ENCODE data around the gene ITGA3. TPM values are rescaled to one million over a fixed set of nuclear protein-coding genes. Genes with fewer than 3 reads are reported as not detected.

Gene ITGA3
- total RNA-seq, 1 donor: 10.5 TPM

DNA sequence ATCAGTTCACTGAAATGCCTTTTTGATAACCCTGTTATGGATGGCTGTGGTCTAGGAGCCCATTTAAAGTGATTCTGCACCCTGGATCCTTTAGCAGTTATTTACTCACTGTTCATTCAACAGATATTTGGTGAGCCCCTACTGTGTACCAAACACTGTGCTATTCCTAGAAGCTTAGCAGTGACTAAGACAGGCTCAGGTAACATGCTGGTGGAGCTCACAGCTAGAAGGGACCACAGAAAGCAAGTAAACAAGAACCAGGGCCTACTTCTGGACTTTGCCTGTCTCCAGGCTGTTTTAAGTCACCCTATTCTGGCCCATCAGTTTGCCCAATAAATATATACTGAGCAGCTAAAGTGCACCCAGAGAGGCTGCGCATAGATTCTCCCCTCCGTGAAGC, 11.1 kb downstream of the ITGA3 start:
- no peak for DNase-seq (ENCODE audit: low read depth in 2 of 3, low spot score in 2 of 3)

DNA sequence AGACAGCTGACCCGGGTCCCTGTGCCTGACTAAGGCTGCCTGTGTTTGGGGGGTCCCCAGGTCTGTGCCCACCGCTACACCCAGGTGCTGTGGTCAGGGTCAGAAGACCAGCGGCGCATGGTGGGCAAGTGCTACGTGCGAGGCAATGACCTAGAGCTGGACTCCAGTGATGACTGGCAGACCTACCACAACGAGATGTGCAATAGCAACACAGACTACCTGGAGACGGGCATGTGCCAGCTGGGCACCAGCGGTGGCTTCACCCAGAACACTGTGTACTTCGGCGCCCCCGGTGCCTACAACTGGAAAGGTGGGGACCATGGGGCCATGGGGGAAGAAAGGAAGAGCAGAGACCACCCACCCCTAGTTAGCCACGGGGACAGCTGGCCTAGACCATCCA, 12.1 kb downstream of the ITGA3 start:
- no peak for DNase-seq (ENCODE audit: low read depth in 2 of 3, low spot score in 2 of 3)

DNA sequence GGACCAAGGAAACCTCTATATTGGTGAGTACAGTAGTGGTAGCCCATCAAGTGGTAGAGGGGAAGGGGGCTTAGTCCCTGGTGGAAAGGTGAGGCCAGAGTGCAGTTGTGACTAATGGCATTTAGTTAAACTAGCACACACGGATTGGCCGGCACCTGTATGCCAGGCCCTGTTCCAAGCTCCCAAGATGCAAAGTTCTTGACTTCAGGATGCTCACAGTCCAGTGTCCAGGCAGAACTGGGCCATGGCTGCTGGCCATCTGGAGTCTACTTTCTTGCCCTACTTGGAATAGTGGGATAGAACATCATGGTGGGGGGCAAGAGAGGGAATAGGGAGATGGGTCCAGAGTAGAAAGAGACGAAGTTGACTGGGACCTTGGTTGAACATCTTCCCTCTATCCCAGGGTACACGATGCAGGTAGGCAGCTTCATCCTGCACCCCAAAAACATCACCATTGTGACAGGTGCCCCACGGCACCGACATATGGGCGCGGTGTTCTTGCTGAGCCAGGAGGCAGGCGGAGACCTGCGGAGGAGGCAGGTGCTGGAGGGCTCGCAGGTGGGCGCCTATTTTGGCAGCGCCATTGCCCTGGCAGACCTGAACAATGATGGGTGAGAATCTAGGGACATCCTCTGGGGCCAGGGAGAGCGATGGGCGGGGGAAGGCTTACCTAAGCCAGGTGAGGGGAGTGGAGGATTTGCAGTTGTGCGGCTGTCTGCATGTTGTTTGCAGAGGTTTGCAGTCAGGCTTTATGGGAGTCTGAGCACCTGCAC, 15.2 kb downstream of the ITGA3 start:
- no peak for DNase-seq (ENCODE audit: low read depth in 2 of 3, low spot score in 2 of 3)

DNA sequence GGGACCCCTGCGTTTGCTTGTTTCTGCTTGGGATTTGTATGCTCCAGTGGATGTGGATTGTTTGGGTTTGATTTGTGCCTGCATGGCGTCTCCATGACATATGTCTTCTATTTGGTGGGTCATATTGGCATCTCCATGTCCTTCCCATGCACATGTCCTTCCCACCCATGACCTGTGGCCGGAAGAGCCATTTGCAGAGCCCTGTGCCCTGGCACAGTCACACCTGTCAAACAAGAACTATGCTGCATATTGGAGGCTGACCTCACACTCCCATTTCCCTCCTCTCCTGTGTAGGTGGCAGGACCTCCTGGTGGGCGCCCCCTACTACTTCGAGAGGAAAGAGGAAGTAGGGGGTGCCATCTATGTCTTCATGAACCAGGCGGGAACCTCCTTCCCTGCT, 15.8 kb downstream of the ITGA3 start:
- no peak for DNase-seq (ENCODE audit: low read depth in 2 of 3, low spot score in 2 of 3)

DNA sequence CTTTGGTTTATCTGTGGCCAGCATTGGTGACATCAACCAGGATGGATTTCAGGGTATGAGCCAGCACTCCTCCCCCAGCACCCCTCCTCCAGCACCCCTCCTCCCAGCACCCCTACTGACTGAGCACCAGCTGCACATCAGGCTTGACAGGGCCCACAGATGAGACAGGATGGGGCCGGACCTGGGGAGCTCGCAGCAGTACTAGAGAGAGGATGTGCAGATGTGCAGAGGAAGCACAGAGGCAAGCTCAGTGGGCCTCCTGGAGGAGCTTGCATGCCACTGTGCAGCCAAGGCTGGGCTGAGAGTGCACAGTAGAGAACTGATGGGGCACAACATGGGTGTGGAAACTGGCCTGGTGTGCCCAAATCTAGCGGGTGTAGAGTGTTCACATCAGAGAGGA, 16.2 kb downstream of the ITGA3 start:
- no peak for DNase-seq (ENCODE audit: low read depth in 2 of 3, low spot score in 2 of 3)

DNA sequence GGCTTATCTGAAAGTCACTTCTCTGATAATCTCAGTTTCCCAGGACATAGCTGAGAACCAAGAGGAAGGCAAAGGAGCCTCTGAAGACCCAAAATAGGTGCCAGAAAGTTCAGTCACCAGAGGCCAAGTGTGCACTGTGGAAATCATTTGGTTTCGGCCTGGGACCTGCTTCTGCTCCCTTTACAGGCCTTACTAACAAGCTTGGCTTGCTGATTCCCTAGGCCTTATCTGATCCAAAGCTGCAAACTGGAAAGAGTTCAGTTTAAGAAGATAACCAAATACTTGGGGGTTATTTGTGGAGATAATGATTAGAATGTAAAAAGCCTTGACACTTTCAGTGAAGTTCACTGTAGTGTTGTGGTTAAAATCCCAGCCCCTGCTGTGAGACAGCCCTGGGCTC, 17.0 kb downstream of the ITGA3 start:
- DNase-seq (ENCODE audit: low read depth in 2 of 3, low spot score in 2 of 3): no peak

DNA sequence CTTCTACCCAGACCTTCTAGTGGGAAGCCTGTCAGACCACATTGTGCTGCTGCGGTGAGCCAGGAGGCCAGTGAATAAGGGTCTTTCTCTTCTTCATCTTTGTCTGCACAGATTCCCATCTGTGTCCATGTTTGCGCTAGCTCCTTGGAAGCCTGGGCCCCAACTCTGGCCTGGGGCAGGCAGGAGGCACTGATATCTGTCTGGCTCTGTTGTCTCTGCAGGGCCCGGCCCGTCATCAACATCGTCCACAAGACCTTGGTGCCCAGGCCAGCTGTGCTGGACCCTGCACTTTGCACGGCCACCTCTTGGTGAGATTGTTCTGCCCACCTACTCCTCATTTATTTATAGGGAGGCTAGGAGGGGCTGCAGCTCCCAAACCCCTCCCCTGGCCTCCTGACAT, 18.3 kb downstream of the ITGA3 start:
- DNase-seq (ENCODE audit: low read depth in 2 of 3, low spot score in 2 of 3): no peak

DNA sequence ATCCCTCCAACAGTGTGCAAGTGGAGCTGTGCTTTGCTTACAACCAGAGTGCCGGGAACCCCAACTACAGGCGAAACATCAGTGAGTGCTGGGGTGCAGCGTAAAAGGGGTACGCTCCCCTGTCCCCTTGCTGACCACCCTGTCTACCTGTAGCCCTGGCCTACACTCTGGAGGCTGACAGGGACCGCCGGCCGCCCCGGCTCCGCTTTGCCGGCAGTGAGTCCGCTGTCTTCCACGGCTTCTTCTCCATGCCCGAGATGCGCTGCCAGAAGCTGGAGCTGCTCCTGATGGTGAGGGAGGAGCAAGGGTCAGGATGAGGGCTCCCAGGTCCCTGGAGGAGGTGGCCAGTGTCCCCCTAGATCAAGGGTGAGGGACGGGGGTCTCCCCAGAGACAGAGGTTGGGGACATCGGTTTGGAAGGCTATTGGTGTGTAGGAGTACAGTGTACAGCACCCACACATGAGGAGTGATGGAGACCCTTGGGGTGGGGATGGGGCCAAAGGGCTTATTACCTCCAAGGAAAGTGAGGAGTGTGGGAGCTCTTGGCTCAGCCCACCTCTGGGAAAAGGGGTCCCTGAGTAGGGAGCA, 19.6 kb downstream of the ITGA3 start:
- DNase-seq (ENCODE audit: low read depth in 2 of 3, low spot score in 2 of 3): no peak

DNA sequence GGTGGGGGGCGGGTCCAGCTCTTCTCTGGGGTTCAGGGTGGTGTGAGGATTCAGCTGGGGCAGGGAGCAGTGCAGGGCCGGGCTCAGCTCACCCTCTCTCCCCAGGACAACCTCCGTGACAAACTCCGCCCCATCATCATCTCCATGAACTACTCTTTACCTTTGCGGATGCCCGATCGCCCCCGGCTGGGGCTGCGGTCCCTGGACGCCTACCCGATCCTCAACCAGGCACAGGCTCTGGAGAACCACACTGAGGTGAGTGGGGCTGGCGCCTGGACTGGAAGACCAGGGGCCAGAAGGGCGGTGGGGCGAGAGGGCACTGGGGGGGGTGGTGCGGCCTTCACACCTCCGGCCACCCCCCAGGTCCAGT, 20.3 kb downstream of the ITGA3 start:
- DNase-seq (ENCODE audit: low read depth in 2 of 3, low spot score in 2 of 3): no peak

DNA sequence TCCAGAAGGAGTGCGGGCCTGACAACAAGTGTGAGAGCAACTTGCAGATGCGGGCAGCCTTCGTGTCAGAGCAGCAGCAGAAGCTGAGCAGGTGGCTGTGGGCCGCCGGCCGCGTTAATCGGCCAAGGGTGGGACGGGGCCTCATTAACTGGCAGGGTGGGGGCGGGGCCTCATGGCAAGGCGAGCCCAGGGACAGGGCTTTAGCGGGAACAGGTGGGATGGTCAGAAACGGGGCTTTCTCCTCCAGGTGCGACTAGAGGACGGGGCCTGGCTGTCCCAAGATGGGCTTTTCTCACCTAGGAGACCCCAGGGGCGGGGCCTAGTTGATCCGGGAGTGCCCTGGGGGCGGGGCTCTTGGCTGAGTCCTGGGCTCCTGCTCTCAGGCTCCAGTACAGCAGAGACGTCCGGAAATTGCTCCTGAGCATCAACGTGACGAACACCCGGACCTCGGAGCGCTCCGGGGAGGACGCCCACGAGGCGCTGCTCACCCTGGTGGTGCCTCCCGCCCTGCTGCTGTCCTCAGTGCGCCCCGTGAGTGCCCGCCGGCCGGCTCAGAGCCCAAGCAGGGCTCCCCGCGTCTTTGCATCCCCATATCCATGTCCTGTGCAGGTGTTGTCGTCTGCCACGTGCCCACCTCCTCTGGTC, 20.8 kb downstream of the ITGA3 start:
- DNase-seq (ENCODE audit: low read depth in 2 of 3, low spot score in 2 of 3): no peak

DNA sequence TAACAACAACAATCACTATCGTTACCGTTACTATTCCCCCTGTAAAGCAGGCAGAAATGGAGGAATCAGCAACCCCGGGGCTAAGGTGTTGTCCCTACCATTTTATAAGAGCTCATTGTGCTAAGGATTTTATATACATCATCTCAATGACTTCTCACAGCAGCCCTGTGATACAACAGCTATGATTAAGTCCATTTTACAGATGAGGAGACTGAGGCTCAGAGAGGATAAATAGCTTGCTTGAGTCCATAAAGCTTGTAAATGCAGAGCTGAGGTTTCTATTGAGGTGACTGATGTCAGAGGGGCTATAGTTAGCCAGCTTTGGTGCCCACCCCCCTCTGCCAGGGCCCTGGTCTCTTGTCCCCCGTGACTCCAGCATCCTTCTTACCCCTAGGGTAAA, 22.5 kb downstream of the ITGA3 start:
- DNase-seq (ENCODE audit: low read depth in 2 of 3, low spot score in 2 of 3): no peak

DNA sequence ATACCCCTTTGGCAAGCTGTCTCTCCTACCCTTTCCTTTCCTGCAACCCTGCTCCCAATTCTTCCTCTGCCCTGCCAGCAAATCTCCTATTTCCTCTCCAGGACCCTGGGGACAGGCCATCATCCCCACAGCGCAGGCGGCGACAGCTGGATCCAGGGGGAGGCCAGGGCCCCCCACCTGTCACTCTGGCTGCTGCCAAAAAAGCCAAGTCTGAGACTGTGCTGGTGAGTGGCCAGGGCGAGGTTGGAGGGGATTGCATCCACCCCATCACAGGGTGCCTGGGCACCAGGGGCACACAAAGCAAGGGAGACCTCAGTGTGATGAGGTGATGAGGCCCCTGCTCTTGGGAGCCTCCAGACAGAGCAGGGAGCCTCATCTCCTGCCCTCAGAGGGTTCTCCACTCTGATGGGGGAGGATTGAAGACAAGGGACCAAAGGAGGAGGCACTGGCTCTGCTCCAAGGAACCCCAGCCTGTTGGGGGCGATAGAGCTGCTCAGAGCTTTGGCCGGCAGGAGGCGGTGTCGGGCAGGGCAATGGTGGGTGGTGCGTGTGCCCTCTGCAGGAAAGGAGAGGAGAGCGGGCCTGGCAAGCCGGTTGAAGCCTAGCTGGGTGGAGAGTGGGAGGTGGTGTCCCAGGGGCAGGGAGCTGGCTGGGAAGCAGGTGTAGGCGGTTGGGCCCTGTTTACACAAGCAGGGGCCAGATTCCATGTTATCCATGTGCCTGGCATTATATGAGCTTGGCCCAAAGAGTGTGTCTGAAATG, 23.6 kb downstream of the ITGA3 start:
- DNase-seq (ENCODE audit: low read depth in 2 of 3, low spot score in 2 of 3): peak in 2 of 3 donors; percentile 33 to 41

DNA sequence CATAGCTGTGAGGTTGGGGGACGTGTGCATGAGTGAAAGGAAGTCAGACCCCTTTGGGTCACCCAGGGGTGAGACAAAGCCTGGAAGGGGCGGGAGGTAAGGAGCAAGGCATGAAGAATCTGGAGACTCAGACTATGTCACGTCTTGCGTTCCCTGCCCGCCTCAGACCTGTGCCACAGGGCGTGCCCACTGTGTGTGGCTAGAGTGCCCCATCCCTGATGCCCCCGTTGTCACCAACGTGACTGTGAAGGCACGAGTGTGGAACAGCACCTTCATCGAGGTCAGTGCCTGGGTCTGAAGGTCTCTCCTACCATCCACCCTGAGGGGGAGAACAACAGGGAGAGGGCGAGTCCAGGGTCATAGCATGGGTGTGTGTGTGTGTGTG, 24.2 kb downstream of the ITGA3 start:
- no peak for DNase-seq (ENCODE audit: low read depth in 2 of 3, low spot score in 2 of 3)

DNA sequence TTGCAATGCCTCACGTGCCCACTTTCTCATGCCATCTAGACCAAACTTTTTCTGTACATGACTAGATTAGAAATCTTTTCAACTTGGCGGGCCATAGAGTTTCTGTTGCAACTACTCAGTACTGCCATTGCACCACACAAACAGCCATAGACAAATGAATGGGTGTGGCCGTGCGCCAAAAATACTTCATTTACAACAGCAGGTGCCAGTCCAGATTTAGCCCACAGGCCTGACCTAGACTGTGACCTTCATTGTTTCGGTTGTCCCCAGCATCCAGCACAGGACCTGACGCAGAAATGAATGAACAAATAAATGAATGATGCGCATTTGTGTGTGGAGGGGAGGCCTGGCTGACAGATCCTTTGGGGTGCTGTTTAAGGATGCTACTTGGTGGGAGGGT, 24.9 kb downstream of the ITGA3 start:
- DNase-seq (ENCODE audit: low read depth in 2 of 3, low spot score in 2 of 3): no peak

DNA sequence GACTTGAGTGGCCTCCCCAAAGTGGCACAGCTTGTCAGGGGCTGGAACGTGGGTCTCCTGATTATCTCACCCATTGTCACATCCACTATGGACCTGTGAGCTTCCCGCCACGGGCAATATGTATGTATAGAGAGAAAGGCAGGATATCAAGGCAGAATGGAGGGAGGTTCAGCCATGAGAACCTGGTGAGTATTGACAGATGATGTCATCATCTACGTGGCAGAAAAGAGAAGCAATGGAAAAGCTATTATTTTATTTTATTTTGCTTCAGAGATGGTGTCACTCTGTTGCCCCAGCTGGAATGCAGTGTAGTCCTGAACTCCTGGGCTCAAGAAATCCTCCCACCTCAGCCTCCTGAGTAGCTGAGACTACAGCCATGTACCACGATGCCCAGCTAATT, 25.8 kb downstream of the ITGA3 start:
- DNase-seq (ENCODE audit: low read depth in 2 of 3, low spot score in 2 of 3): no peak

DNA sequence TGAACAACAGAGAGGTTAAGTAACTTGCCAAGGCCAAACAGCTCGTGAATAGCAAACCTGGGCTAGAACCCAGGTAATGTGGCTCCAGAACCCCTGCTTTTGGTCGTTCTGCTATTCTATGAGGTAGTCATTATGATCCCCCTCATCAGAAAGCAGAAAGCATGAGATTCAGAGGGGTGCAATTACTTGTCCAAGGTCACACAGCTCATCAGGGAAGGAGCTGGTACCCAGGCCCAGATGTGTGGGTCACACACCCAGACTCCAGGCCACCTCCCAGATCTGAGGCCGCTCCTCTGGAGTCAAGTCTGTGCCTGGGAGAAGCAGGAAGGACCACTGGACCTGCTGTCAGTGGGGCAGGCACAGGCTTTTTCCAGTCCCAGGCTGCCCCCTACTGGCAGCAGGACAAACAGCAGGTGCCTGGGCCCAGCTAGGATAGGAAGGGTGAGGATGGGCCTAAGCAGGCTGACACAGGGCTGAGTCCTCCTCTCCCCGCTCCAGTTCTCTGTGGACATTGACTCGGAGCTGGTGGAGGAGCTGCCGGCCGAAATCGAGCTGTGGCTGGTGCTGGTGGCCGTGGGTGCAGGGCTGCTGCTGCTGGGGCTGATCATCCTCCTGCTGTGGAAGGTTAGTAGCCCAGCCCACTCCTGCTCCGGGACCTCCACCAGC, 31.5 kb downstream of the ITGA3 start:
- peak; percentile 56 to 77 (median 67) for DNase-seq (ENCODE audit: low read depth in 2 of 3, low spot score in 2 of 3)

DNA sequence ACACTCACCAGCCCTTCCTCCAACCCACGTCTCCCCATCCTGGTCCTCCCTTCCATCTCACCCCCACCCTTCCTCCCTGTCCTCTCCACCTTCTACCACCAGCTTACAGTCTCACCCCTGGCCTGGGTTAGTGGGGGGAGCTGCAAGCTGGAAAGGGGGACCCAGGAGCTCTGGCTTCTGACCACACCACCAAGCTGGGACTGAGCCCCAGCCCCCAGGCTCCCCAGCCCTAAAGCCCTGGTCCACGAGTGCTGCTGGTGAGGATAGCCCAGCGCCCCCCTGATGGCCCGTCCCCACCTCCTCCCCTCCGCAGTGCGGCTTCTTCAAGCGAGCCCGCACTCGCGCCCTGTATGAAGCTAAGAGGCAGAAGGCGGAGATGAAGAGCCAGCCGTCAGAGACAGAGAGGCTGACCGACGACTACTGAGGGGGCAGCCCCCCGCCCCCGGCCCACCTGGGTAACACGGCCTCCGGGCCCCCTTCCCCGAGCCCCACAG, 32.0 kb downstream of the ITGA3 start:
- no peak for DNase-seq (ENCODE audit: low read depth in 2 of 3, low spot score in 2 of 3)

DNA sequence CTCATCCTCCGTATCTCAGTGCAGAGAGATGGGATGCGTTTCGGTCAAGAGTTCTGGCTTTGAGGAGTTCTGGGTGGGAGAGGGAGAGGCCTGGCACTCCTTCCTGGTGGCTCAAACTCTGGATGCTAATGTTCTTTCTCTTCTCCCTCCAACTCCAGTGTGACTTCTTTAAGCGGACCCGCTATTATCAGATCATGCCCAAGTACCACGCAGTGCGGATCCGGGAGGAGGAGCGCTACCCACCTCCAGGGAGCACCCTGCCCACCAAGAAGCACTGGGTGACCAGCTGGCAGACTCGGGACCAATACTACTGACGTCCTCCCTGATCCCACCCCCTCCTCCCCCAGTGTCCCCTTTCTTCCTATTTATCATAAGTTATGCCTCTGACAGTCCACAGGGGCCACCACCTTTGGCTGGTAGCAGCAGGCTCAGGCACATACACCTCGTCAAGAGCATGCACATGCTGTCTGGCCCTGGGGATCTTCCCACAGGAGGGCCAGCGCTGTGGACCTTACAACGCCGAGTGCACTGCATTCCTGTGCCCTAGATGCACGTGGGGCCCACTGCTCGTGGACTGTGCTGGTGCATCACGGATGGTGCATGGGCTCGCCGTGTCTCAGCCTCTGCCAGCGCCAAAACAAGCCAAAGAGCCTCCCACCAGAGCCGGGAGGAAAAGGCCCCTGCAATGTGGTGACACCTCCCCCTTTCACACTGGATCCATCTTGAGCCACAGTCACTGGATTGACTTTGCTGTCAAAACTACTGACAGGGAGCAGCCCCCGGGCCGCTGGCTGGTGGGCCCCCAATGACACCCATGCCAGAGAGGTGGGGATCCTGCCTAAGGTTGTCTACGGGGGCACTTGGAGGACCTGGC, 33.3 kb downstream of the ITGA3 start:
- no peak for DNase-seq (ENCODE audit: low read depth in 2 of 3, low spot score in 2 of 3)

DNA sequence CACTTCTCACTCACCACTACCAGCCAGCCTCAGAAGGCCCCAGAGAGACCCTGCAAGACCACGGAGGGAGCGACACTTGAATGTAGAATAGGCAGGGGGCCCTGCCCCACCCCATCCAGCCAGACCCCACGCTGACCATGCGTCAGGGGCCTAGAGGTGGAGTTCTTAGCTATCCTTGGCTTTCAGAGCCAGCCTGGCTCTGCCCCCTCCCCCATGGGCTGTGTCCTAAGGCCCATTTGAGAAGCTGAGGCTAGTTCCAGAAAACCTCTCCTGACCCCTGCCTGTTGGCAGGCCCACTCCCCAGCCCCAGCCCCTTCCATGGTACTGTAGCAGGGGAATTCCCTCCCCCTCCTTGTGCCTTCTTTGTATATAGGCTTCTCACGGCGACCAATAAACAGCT, 34.2 kb downstream of the ITGA3 start:
- no peak for DNase-seq (ENCODE audit: low read depth in 2 of 3, low spot score in 2 of 3)
